ENCODE data around the gene NDFIP1.
"Not testable (repeated sequence)": the region's sequence is repeated elsewhere in the genome, so short reads cannot be mapped to it uniquely, and the experiment has no call there.

The NDFIP1 gene

GRCh38 chr5:142082182-142082781 lies 26.3 kb upstream of the NDFIP1 start:
- Mint-ChIP-seq H3K27ac (peak overlapping the region; percentile 17), H3K4me3 (no peak overlapping the region)

GRCh38 chr5:142086229-142086628 lies 22.4 kb upstream of the NDFIP1 start:
- no peak for DNase-seq
- no peaks in the 10 kb centered on the region for H3K36me3 Mint-ChIP-seq (ENCODE audit: low read depth)
- no peak overlapping the region for H3K4me3 Mint-ChIP-seq
- no peaks in the 10 kb centered on the region for H3K9me3 Mint-ChIP-seq
- no peaks in the 10 kb centered on the region for H3K27me3 Mint-ChIP-seq
- H3K4me1 Mint-ChIP-seq (ENCODE audit: low read depth), result peaks cover 68% of the 10 kb centered on the region
- no peak overlapping the region for H3K27ac Mint-ChIP-seq

More at GRCh38 chr5:142082182-142082781, 26.3 kb upstream of the NDFIP1 start:
- no peak for DNase-seq
- Mint-ChIP-seq H3K9me3 (no peaks in the 10 kb centered on the region), H3K27me3 (no peaks in the 10 kb centered on the region), H3K36me3 (ENCODE audit: low read depth) (no peaks in the 10 kb centered on the region), H3K4me1 (ENCODE audit: low read depth) (peaks cover 42% of the 10 kb centered on the region)

- Mint-ChIP-seq H3K9me3 (no peaks in the 10 kb centered on the region), H3K4me3 (no peak overlapping the region), H3K36me3 (ENCODE audit: low read depth) (no peaks in the 10 kb centered on the region), H3K27me3 (no peaks in the 10 kb centered on the region), H3K27ac (peak overlapping the region; percentile 48), H3K4me1 (ENCODE audit: low read depth) (peaks cover 71% of the 10 kb centered on the region)
- DNase-seq, result no peak
Measured at GRCh38 chr5:142086679-142087078, 21.9 kb upstream of the NDFIP1 start.

- Mint-ChIP-seq H3K9me3 (no peaks in the 10 kb centered on the region), H3K4me1 (ENCODE audit: low read depth) (peaks cover 69% of the 10 kb centered on the region), H3K4me3 (peak overlapping the region; percentile 43), H3K36me3 (ENCODE audit: low read depth) (no peaks in the 10 kb centered on the region), H3K27me3 (no peaks in the 10 kb centered on the region), H3K27ac (peak overlapping the region; percentile 94)
- peak; percentile 63 for DNase-seq
Measured at GRCh38 chr5:142087920-142088679, 20.5 kb upstream of the NDFIP1 start.

GRCh38 chr5:142088855-142089479 lies 19.6 kb upstream of the NDFIP1 start:
- H3K27me3 Mint-ChIP-seq; H3K9me3 Mint-ChIP-seq; DNase-seq; H3K36me3 Mint-ChIP-seq (ENCODE audit: low read depth): not testable (repeated sequence)
- Mint-ChIP-seq H3K27ac (peak overlapping the region; percentile 94), H3K4me1 (ENCODE audit: low read depth) (peaks cover 68% of the 10 kb centered on the region), H3K4me3 (peak overlapping the region; percentile 34)

GRCh38 chr5:142091012-142091411 lies 17.6 kb upstream of the NDFIP1 start:
- Mint-ChIP-seq H3K4me1 (ENCODE audit: low read depth) (peaks cover 85% of the 10 kb centered on the region), H3K36me3 (ENCODE audit: low read depth) (no peaks in the 10 kb centered on the region), H3K9me3 (no peaks in the 10 kb centered on the region), H3K4me3 (no peak overlapping the region), H3K27ac (peak overlapping the region; percentile 59), H3K27me3 (no peaks in the 10 kb centered on the region)
- no peak for DNase-seq

GRCh38 chr5:142091922-142092321 lies 16.7 kb upstream of the NDFIP1 start:
- H3K4me1 Mint-ChIP-seq (ENCODE audit: low read depth), result peaks cover 83% of the 10 kb centered on the region
- H3K27ac Mint-ChIP-seq, result no peak overlapping the region
- no peaks in the 10 kb centered on the region for H3K36me3 Mint-ChIP-seq (ENCODE audit: low read depth)
- H3K27me3 Mint-ChIP-seq, result no peaks in the 10 kb centered on the region
- DNase-seq, result no peak
- no peak overlapping the region for H3K4me3 Mint-ChIP-seq
- no peaks in the 10 kb centered on the region for H3K9me3 Mint-ChIP-seq

GRCh38 chr5:142095035-142095434 lies 13.5 kb upstream of the NDFIP1 start:
- peak; percentile 71 for DNase-seq
- H3K4me3 Mint-ChIP-seq, result peak overlapping the region; percentile 57
- H3K27me3 Mint-ChIP-seq, result no peaks in the 10 kb centered on the region
- H3K4me1 Mint-ChIP-seq (ENCODE audit: low read depth), result peaks cover 81% of the 10 kb centered on the region
- no peaks in the 10 kb centered on the region for H3K9me3 Mint-ChIP-seq
- H3K27ac Mint-ChIP-seq, result peak overlapping the region; percentile 98
- H3K36me3 Mint-ChIP-seq (ENCODE audit: low read depth), result no peaks in the 10 kb centered on the region

- no peaks in the 10 kb centered on the region for H3K27me3 Mint-ChIP-seq
- no peaks in the 10 kb centered on the region for H3K36me3 Mint-ChIP-seq (ENCODE audit: low read depth)
- H3K27ac Mint-ChIP-seq, result peak overlapping the region; percentile 98
- peaks cover 81% of the 10 kb centered on the region for H3K4me1 Mint-ChIP-seq (ENCODE audit: low read depth)
- H3K4me3 Mint-ChIP-seq, result peak overlapping the region; percentile 57
- no peaks in the 10 kb centered on the region for H3K9me3 Mint-ChIP-seq
- peak; percentile 77 for DNase-seq
Measured at GRCh38 chr5:142095651-142096330, 12.8 kb upstream of the NDFIP1 start.

- no peak for DNase-seq
- Mint-ChIP-seq H3K27ac (peak overlapping the region; percentile 81), H3K4me1 (ENCODE audit: low read depth) (peaks cover 81% of the 10 kb centered on the region), H3K36me3 (ENCODE audit: low read depth) (no peaks in the 10 kb centered on the region), H3K9me3 (no peaks in the 10 kb centered on the region), H3K4me3 (no peak overlapping the region), H3K27me3 (no peaks in the 10 kb centered on the region)
Measured at GRCh38 chr5:142096382-142096781, 12.2 kb upstream of the NDFIP1 start.

GRCh38 chr5:142097681-142098080 lies 10.9 kb upstream of the NDFIP1 start:
- Mint-ChIP-seq H3K36me3 (ENCODE audit: low read depth) (no peaks in the 10 kb centered on the region), H3K4me3 (no peak overlapping the region), H3K27me3 (no peaks in the 10 kb centered on the region), H3K27ac (peak overlapping the region; percentile 28), H3K9me3 (no peaks in the 10 kb centered on the region), H3K4me1 (ENCODE audit: low read depth) (peaks cover 73% of the 10 kb centered on the region)
- DNase-seq, result no peak

GRCh38 chr5:142098275-142098674 lies 10.3 kb upstream of the NDFIP1 start:
- H3K27ac Mint-ChIP-seq, result peak overlapping the region; percentile 31
- DNase-seq, result no peak
- no peaks in the 10 kb centered on the region for H3K36me3 Mint-ChIP-seq (ENCODE audit: low read depth)
- no peaks in the 10 kb centered on the region for H3K9me3 Mint-ChIP-seq
- H3K4me3 Mint-ChIP-seq, result no peak overlapping the region
- H3K27me3 Mint-ChIP-seq, result no peaks in the 10 kb centered on the region
- peaks cover 73% of the 10 kb centered on the region for H3K4me1 Mint-ChIP-seq (ENCODE audit: low read depth)

GRCh38 chr5:142098931-142099330 lies 9.6 kb upstream of the NDFIP1 start:
- Mint-ChIP-seq H3K4me1 (ENCODE audit: low read depth) (peaks cover 69% of the 10 kb centered on the region), H3K36me3 (ENCODE audit: low read depth) (no peaks in the 10 kb centered on the region)

GRCh38 chr5:142100307-142100706 lies 8.3 kb upstream of the NDFIP1 start:
- H3K27me3 Mint-ChIP-seq, result no peaks in the 10 kb centered on the region
- H3K36me3 Mint-ChIP-seq (ENCODE audit: low read depth), result no peaks in the 10 kb centered on the region
- no peak for DNase-seq
- no peaks in the 10 kb centered on the region for H3K9me3 Mint-ChIP-seq
- H3K4me3 Mint-ChIP-seq, result no peak overlapping the region
- H3K27ac Mint-ChIP-seq, result no peak overlapping the region
- peaks cover 66% of the 10 kb centered on the region for H3K4me1 Mint-ChIP-seq (ENCODE audit: low read depth)

More at GRCh38 chr5:142098931-142099330, 9.6 kb upstream of the NDFIP1 start:
- DNase-seq, result no peak
- H3K9me3 Mint-ChIP-seq, result no peaks in the 10 kb centered on the region
- H3K27ac Mint-ChIP-seq, result peak overlapping the region; percentile 33
- no peak overlapping the region for H3K4me3 Mint-ChIP-seq
- H3K27me3 Mint-ChIP-seq, result no peaks in the 10 kb centered on the region
